ENCODE measurements around the gene DNALI1. TPM values are rescaled to one million over a fixed set of nuclear protein-coding genes. Genes with fewer than 3 reads are reported as not detected.

The DNALI1 gene
- total RNA-seq, 3 donors from 2014 or later: 4.6 to 29.4 (median 20.6) TPM

DNA sequence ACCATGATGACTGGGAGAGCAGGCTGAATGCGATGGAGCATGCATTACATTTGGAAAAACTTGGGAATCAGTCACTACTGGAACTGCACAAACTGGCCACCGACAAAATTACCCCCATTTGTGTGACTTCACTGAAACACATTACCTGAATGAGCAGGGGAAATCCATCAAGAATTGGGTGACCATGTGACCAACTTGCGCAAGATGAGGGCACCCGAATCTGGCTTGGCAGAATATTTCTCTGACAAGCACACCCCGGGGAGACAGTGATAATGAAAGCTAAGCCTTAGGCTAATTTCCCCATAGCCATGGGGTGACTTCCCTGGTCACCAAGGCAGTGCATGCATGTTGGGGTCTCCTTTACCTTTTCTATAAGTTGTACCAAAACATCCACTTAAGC, 11.7 kb upstream of the DNALI1 start:
- H3K4me1 ChIP-seq: no peaks in the 10 kb centered on the region
- TF ChIP-seq, protein P1, sequence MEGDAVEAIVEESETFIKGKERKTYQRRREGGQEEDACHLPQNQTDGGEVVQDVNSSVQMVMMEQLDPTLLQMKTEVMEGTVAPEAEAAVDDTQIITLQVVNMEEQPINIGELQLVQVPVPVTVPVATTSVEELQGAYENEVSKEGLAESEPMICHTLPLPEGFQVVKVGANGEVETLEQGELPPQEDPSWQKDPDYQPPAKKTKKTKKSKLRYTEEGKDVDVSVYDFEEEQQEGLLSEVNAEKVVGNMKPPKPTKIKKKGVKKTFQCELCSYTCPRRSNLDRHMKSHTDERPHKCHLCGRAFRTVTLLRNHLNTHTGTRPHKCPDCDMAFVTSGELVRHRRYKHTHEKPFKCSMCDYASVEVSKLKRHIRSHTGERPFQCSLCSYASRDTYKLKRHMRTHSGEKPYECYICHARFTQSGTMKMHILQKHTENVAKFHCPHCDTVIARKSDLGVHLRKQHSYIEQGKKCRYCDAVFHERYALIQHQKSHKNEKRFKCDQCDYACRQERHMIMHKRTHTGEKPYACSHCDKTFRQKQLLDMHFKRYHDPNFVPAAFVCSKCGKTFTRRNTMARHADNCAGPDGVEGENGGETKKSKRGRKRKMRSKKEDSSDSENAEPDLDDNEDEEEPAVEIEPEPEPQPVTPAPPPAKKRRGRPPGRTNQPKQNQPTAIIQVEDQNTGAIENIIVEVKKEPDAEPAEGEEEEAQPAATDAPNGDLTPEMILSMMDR (IDR thresholded peaks at IDR 0.05): no peak
- TF ChIP-seq POLR2AphosphoS5 (IDR thresholded peaks at IDR 0.05): no peak
- no peak for TF ChIP-seq POLR2A (IDR thresholded peaks at IDR 0.05)
- no peaks in the 10 kb centered on the region for H3K36me3 ChIP-seq
- DNase-seq (ENCODE audit: low spot score in 2 of 2): no peak
- no peaks in the 10 kb centered on the region for H3K27me3 ChIP-seq
- no peak overlapping the region for H3K27ac ChIP-seq
- no peaks in the 10 kb centered on the region for H3K9me3 ChIP-seq
- intact Hi-C loops (cut with DNase I; ENCODE audit: low total_unique reads): no loop called here
- H3K4me3 ChIP-seq: no peak overlapping the region

GRCh38 chr1:37549341-37549740, 7.4 kb upstream of the DNALI1 start:
- peaks cover 4 to 15% of the 10 kb centered on the region in 2 donors for H3K4me1 ChIP-seq
- intact Hi-C loops (cut with DNase I; ENCODE audit: low total_unique reads): no loop called here
- no peak overlapping the region for H3K27ac ChIP-seq
- H3K4me3 ChIP-seq: no peak overlapping the region
- H3K9me3 ChIP-seq: no peaks in the 10 kb centered on the region
- DNase-seq (ENCODE audit: low spot score in 2 of 2): no peak
- TF ChIP-seq, protein P1 (IDR thresholded peaks at IDR 0.05): no peak
- TF ChIP-seq POLR2AphosphoS5 (IDR thresholded peaks at IDR 0.05) (no peak), POLR2A (IDR thresholded peaks at IDR 0.05) (no peak)
- H3K36me3 ChIP-seq: no peaks in the 10 kb centered on the region
- no peaks in the 10 kb centered on the region for H3K27me3 ChIP-seq

- Histone ChIP-seq H3K36me3 (no peaks in the 10 kb centered on the region), H3K9me3 (no peaks in the 10 kb centered on the region), H3K27ac (peak overlapping the region; percentile 95 to 97), H3K4me1 (peaks cover 8 to 22% of the 10 kb centered on the region in 2 donors), H3K4me3 (peak overlapping the region; percentile 76 to 100 (median 99)), H3K27me3 (no peaks in the 10 kb centered on the region)
- TF ChIP-seq POLR2AphosphoS5 (IDR thresholded peaks at IDR 0.05) (no peak), POLR2A (IDR thresholded peaks at IDR 0.05) (no peak)
- TF ChIP-seq, protein P1 (IDR thresholded peaks at IDR 0.05): no peak
- DNase-seq (ENCODE audit: low spot score in 2 of 2): no peak
- intact Hi-C loops (cut with DNase I; ENCODE audit: low total_unique reads): no loop called here
Observed at GRCh38 chr1:37553598-37553926, 3.2 kb upstream of the DNALI1 start.

- peaks cover 8 to 22% of the 10 kb centered on the region in 2 donors for H3K4me1 ChIP-seq
- peak; percentile 92 to 93 for DNase-seq (ENCODE audit: low spot score in 2 of 2)
- H3K36me3 ChIP-seq: no peaks in the 10 kb centered on the region
- peak within 1 kb of the TSS; percentile 95 to 97 for H3K27ac ChIP-seq
- intact Hi-C loops (cut with DNase I; ENCODE audit: low total_unique reads): no loop called here
- H3K4me3 ChIP-seq: peak within 1 kb of the TSS; percentile 76 to 100 (median 99)
- H3K27me3 ChIP-seq: no peaks in the 10 kb centered on the region
- H3K9me3 ChIP-seq: no peaks in the 10 kb centered on the region
- TF ChIP-seq POLR2A (IDR thresholded peaks at IDR 0.05) (peak; percentile 57), POLR2AphosphoS5 (IDR thresholded peaks at IDR 0.05) (peak; percentile 86 to 98 (median 97))
- TF ChIP-seq, protein P1 (IDR thresholded peaks at IDR 0.05): peak in 1 of 3 donors; percentile 16
Observed at GRCh38 chr1:37553927-37554808, 2.6 kb upstream of the DNALI1 start, which contains the start of gene SNIP1. SNIP1 (minus strand) TSS chr1:37554293; CDS start chr1:37554229, 64 bp downstream.

- H3K9me3 ChIP-seq: no peaks in the 10 kb centered on the region
- no peak for DNase-seq (ENCODE audit: low spot score in 2 of 2)
- intact Hi-C loops (cut with DNase I; ENCODE audit: low total_unique reads): no loop called here
- H3K4me3 ChIP-seq: peak overlapping the region; percentile 29 to 63 (median 51)
- no peaks in the 10 kb centered on the region for H3K27me3 ChIP-seq
- H3K27ac ChIP-seq: peak overlapping the region; percentile 89 to 93
- H3K36me3 ChIP-seq: no peaks in the 10 kb centered on the region
- peaks cover 8 to 17% of the 10 kb centered on the region in 2 donors for H3K4me1 ChIP-seq
- no peak for TF ChIP-seq POLR2A (IDR thresholded peaks at IDR 0.05)
- TF ChIP-seq, protein P1 (IDR thresholded peaks at IDR 0.05): no peak
- TF ChIP-seq POLR2AphosphoS5 (IDR thresholded peaks at IDR 0.05): no peak
Observed at GRCh38 chr1:37557402-37557801, 662 bp downstream of the DNALI1 start.
